Activated CD8-positive, alpha-beta memory T cell treated with anti-CD3 and anti-CD28 coated beads, Interleukin-2, amount 50 U/mL, for 24 hours (primary cell): ENCODE measurements around the gene SENP7.
"Not testable (repeated sequence)": the region's sequence is repeated elsewhere in the genome, so short reads cannot be mapped to it uniquely, and the experiment has no call there.

Experiments
- DNase-seq: peaks from one replicate; pipeline ENCODE4 v3.0.0-alpha.2; 2020; ENCODE audit errors: extremely low read depth

The SENP7 gene, protein sequence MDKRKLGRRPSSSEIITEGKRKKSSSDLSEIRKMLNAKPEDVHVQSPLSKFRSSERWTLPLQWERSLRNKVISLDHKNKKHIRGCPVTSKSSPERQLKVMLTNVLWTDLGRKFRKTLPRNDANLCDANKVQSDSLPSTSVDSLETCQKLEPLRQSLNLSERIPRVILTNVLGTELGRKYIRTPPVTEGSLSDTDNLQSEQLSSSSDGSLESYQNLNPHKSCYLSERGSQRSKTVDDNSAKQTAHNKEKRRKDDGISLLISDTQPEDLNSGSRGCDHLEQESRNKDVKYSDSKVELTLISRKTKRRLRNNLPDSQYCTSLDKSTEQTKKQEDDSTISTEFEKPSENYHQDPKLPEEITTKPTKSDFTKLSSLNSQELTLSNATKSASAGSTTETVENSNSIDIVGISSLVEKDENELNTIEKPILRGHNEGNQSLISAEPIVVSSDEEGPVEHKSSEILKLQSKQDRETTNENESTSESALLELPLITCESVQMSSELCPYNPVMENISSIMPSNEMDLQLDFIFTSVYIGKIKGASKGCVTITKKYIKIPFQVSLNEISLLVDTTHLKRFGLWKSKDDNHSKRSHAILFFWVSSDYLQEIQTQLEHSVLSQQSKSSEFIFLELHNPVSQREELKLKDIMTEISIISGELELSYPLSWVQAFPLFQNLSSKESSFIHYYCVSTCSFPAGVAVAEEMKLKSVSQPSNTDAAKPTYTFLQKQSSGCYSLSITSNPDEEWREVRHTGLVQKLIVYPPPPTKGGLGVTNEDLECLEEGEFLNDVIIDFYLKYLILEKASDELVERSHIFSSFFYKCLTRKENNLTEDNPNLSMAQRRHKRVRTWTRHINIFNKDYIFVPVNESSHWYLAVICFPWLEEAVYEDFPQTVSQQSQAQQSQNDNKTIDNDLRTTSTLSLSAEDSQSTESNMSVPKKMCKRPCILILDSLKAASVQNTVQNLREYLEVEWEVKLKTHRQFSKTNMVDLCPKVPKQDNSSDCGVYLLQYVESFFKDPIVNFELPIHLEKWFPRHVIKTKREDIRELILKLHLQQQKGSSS

DNA sequence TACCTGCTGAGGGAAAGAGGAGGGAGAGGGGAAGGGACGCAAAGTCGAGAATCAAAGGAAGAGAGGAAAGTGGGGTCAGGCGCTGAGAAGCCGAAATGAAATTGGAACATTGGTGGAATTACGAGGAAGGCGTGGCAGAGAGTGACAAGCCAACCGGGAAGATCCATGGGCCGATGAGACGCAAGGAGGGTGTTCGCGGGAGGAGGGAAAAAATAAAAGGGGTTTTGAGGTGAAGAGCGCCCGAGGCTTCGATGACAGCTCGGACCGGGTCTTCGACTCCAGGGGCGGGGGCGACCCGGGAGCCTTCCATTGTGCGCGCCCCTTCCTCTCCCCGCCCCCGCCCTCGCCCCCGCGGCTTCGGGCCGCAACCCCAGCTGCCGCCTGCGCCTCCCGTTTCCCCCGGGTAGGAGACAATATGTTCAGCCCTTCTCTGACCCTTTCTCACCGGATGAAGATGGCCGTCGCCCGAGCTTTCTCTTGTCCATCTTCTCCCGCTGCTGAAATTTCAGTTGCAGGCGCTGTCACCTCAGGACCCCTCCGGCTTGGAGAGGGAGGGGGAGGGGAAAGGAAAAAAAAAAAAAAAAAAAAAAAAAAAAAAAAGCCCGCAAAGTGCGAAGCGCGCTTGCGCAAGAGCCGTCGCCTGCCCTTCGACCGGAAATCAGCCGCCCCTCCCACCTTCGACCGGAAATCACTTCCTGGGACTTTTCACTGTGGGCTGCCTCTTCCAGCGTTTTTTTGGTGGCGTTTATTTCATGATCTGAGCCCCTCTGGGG is at the start of gene SENP7:
Gene SENP7 (minus strand): TSS at position 567 of the 773 bp plus-strand sequence. CDS start 82 bp downstream, at position 485.
- DNase-seq, result peak; percentile 60

DNA sequence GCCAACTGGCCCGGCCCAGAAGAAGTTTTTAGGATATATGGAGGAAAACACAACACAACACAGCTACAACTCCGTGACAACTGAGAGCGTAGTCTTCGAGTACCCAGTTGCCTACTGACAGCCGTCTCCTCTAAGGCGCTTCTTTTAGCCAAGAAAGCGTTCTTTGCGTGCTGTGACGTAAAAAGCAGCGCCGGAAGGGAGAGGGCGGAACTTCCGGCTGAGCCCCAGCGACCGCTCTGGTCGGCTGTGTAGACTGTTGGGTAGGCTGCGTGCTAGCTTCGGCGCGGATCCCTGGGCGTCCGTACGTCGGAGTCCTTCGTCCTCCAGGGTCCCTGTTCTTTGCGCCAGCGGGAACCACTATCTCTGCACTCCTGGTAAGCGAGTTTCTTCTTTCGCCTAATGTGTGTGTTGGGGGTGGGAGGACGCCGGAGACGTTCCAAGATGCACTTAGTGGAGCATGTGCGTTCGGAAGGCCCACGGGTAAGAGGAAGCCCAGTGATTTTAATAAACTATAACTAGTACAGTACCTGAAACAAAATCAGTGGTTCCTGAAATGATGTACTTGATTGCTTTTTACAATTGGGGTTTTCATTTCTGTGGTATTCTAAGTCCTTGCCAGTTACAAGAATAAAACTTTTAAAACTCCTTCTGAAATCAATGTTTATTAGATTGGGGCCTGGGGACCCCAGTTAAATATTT is 48.8 kb upstream of the SENP7 start, which contains the start of gene TRMT10C:
Gene TRMT10C (plus strand): TSS at position 239 of the 699 bp plus-strand sequence. CDS start 2,914 bp downstream, outside the sequence.
- DNase-seq, result peak; percentile 89

DNA sequence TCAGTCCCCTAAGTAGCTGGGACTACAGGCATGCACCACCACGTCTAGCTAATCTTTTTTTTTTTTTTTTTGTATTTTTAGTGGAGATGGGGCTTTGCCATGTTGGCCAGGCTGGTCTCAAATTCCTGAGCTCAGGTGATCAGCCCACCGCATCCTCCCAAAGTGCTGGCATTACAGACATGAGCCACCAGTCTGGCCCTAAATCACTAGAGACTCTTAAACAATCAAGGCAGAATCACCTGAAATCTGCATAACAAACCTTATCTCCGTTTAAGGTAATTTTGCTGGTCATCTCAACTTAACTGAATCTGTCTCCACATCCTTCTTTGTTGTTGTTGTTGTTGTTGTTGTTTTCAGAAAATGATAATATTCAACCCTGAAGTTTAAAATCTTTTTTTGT is 43.1 kb upstream of the SENP7 start:
- DNase-seq, result no peak

DNA sequence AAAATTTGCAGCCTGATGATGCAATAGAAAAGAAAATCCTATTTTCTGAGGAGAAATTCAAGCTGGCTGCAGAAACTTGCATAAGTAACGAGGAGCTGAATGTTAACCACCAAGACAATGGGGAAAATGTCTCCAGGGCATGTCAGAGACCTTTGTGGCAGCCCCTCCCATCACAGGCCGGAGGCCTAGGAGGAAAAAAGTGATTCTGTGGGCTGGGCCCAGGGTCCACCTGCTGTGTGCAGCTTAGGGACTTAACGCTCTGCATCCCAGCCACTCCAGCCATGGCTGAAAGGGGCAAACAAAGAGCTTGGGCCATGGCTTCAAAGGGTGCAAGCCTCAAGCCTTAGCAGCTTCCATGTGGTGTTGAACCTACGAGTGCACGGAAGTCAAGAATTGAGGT is 40.4 kb upstream of the SENP7 start:
- DNase-seq, result not testable (repeated sequence)

DNA sequence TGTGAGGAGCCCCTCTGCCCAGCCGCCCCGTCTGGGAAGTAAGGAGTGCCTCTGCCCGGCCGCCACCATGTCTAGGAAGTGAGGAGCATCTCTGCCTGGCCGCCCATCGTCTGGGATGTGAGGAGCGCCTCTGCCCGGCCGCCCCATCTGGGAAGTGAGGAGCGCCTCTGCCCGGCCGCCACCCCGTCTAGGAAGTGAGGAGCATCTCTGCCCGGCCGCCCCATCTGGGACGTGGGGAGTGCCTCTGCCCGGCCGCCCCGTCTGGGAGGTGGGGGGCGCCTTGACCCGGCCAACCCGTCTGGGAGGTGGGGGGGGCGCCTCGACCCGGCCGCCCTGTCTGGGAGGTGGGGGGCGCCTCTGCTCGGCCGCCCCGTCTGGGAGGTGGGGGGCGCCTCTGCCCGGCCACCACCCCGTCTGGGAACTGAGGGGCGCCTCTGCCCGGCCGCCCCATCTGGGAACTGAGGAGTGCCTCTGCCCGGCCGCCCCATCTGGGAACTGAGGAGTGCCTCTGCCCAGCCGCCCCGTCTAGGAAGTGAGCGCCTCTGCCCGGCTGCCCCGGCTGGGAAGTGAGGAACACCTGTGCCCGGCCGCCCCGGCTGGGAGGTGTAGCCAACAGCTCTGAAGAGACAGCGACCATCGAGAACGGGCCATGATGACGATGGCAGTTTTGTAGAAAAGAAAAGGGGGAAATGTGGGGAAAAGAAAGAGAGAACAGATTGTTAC is 38.5 kb upstream of the SENP7 start:
- DNase-seq, result not testable (repeated sequence)

DNA sequence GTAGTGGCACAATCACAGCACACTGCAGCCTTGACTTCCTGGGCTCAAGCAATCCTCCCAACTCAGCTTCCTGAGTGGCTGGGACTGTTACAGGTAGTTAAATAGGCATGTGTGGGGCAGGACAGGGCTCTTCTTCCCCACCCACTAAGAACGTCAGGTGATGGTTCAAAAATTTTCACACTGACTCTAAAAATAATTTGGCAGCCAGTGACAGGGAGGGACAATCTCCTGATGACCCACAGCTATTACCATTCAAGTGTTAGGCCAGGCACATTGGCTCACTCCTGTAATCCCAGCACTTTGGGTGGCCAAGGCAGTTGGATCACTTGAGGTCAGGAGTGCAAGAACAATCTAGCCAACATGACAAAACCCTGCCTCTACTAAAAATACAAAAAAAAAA is 36.5 kb upstream of the SENP7 start:
- DNase-seq, result no peak

DNA sequence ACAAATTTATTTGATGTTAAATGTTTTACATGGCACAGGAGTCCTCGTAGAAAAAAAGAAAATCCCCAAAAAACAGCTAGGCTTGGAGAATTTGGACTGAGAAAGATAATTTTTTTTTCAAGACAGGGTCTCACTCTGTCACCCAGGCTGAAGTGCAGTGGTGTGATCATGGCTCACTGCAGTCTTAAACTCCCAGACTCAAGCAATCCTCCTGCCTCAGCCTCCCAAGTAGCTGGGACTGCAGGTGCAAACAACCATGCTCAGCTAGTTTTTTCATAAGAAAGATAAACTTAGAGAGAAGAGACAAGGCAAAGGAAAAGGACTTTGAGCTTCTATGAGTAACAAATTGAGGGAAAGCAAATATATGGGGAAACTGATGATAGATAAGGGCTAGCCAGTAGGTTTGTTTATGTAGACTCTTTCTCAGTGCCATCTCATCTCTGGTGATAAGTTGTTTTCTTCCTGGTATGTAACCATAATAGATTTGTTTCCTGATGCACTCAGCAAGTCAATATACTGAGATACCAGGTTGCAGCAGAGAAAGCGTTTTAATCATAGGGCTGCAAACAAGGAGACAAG is 35.6 kb upstream of the SENP7 start:
- no peak for DNase-seq

DNA sequence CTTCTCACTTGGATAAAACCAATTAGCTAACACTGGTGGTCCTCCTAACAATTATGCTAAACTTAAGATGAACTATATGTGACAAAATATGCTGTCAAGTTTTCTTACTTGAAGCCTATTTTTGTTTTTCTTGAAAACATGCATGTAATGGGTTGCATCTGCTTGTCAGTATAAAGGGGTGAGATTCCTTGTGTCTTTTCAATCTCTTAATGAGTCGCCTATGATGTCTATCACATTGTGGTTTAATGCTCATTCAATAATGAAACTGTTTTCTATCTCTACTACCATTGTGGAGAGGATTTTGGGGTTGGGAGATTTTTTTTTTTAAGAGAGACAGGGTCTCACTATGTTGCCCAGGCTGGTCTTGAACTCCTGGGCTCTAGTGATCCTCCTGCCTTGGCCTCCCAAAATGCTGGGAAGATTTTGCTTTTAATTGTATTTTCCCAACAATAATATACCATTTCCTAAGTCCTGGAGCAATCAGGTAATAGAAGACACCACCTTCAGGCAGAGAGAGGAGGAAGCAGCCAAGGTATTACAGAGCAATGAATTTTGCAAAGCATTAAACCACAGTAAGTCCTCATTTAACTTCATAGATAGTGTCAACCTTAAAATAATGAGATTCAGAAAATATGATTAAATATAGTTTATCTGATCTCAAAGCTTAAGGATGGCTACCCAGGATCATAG is 31.3 kb upstream of the SENP7 start:
- no peak for DNase-seq

DNA sequence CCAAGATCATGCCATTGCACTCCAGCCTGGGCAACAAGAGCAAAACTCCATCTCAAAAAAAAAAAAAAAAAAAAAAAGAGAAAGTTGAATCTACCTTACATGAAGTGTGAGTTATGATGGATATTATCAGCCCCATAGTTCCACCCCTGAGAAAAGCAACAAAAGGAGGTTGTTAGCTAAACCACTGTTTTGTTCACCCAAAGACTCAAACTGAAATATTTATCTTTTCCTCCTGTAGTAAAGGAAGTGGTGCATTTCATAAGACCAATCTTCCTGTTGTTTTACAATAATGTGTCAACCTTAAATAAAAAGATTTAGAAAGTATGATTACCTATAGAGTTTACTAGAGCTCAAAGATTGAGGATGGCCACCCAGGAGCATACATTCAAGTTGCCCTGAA is 29.9 kb upstream of the SENP7 start:
- DNase-seq, result no peak

DNA sequence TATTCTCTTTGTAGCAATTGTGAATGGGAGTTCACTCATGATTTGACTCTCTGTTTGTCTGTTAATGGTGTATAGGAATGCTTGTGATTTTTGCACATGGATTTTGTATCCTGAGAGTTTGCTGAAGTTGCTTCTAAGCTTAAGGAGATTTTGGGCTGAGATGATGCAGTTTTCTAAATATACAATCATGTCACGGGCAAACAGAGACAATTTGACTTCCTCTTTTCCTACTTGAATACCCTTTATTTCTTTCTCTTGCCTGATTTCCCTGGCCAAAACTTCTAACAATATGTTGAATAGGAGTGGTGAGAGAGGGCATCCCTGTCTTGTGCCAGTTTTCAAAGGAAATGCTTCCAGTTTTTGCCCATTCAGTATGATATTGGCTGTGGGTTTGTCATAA is 23.9 kb upstream of the SENP7 start:
- not testable (repeated sequence) for DNase-seq

DNA sequence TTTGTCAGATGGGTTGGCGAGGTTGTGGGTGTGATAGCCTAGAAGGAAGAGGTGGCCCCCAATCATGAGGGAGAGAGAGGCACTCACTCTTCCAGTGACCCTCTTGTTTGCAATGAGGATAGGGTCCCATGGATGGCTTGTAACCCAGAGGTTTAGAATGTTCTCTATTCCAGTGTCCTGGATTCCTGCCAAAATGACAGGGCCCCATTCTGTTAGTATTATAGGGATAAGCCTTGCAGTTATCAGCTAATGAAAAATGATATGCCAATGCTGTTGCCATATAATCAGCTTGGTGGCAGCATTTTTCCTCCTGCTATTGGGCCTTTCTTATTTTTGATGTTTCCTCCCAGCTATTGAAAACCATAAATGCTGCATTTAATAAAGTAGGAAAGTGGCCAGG is 23.3 kb upstream of the SENP7 start:
- DNase-seq, result no peak

DNA sequence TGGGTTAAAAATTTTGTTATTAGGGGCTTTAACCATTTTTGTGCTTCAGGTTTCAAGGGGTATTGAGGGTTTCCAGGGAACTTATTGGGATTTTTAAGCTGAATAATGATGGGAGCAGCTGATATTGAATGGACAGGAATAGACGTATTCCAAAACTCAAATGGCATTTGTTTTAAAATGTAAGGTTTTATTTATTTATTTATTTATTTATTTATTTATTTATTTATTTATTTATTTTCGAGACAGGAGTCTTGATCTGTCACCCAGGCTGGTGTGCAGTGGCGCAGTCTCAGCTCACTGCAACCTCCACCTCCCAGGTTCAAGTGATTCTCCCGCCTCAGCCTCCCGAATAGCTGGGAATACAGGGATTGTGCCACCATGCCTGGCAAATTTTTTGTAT is 22.2 kb upstream of the SENP7 start:
- DNase-seq, result no peak

DNA sequence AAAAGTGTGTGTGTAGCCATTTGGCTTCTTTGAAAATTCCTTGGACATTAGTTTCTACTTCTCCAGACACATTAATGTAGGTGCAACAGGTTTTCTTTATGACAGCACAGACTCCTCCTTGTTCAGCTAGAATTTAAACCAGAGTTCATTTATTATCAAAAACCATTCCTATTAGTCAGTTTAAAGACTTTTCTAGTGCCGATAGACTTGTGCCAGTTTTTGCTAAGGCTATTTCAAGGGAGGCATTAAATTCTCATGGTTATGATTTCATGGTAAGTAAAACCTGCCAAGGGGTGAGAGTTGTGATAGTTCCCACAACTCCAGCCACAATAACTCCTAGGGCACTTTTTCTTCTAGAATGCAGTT is 20.6 kb upstream of the SENP7 start:
- DNase-seq, result no peak

DNA sequence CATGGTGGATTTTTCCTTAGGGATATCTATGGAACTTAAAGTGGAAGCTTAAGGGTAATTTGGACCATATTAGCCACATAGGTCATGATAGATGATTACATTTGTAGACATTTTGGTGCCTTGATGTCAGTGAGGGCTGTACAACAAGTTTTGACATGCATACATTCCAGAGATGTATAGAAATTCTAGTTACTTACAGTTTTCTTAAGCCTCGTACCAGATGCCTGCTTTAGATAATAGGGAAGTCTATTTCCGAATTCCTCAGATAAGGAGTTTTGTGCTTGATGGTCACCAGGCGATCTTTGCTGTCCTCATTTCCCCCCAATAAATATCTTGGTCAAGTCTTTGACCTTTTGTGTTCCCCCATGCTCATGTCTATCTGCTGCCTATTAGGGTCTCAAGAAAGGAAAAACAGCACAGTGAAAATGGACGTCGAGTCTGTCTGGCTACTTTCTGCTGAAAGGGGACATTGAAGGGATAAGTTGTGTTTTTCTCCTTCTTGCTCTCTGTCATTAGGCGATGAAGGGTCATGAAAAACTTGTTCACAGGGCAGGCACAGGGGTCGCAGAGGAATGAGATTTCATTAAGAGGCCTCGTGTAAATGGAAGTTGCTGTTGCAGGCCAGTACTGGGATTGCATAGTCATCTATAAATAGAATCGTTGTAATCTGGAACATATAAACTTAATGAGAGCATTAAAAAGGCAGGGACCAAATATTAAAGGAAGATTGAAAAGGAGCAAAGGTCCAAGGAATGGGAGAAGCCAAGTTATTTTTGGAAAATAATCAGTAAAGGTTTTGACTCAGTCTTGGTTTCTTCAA is 20.0 kb upstream of the SENP7 start:
- DNase-seq, result no peak

DNA sequence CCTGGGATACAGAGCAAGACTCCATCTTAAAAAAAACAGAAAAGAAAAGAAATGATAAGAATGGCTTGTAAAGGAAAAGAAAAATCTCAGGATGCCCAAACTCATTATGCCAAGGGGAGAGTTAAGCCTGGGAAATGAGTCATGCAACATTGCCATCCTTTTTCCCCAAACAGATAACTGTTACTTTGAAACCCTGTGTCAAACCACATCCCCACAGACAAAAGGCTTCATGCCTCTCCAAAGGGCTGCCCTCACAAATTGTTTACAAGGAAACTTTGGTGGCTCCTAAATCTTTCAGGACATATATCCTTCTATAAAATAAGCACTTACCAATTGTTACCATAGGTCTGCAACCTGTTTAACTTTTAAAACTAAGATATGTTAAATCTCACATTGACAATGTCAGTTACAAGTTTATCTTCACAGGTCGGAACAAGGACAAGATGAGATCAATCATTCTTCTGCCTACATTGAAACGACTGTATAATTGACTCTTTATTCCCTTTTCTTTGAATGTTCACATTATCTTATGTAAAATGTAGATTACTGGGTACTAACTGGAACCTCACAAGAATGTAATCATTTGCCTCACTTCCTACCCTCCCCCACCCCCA is 18.6 kb upstream of the SENP7 start:
- DNase-seq, result no peak

DNA sequence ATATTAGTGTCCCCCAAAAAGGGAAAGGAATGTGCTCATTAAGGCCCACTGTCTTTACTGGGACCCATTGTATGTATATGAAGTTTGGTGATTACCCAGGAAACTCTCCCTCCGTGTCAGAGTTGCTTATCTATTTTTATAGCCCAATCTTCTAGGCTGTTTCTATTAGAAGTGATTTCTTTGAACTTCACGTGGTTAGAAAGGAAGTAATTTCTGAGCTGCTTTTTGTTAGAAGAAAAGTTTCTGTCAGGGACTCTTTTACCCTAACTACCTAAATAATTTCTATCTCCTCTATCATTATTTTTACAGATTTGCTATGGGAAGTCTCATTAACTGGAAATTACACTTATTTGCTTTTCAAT is 17.7 kb upstream of the SENP7 start:
- DNase-seq, result no peak

DNA sequence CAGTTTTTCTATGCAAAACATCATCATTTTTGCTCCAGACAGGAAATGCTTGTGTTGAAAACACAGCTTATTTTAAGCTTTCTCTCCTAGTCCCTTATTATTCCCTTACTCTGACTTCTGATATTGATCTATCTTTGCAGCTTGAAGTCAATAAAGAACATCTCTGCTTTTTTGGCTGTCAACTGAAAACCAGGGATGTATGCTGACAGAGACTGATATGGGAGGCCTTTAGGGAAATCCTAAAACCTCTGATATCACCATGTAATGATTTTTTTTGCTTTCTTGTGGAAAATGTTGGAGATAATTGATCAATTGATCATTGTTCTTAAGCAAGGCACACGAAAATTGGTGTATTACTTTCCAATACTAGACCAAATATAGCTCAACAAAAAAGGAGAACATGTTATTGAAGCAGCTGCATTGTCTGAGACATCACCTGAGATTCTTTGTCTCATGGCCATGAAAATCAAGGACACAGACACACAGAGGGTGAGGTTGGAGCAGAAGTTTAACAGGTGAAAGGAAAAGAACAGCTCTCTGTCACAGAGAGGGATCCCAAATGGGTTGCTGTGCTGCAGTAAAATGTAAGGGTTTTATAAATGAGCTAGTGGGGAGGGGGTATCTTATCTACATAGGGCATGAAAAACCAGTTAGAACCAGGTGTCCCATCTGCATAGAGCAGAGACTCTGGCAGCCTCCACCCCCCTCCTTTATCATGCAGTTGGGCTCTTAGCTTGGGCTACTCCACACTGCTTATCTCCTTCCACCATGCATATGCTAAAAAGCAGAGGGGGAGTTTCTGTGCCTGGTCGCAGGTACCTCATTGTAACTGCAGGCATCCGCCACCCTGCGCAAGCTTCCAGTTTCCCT is 17.0 kb upstream of the SENP7 start:
- DNase-seq, result no peak
